ENCODE results near the gene COMP. TPM values are rescaled to one million over a fixed set of nuclear protein-coding genes. Genes with fewer than 3 reads are reported as not detected.

The COMP gene
- total and polyA plus RNA-seq, 2 experiments from 2014 or later, result 0.09 to 0.46 TPM

GRCh38 chr19:18785179-18786124, 5.7 kb downstream of the COMP start:
- Histone ChIP-seq H3K4me1 (ENCODE audit: low read depth) (no peaks in the 10 kb centered on the region), H3K27ac (no peak overlapping the region), H3K36me3 (no peaks in the 10 kb centered on the region), H3K27me3 (peaks cover 88% of the 10 kb centered on the region), H3K4me3 (no peak overlapping the region), H3K9me3 (ENCODE audit: low read depth) (no peaks in the 10 kb centered on the region)
- peak; percentile 64 to 86 for DNase-seq (ENCODE audit: low read depth in 1 of 2, low spot score in 1 of 2)
- no peak for TF ChIP-seq CTCF (IDR thresholded peaks at IDR 0.05; ENCODE audit: low read depth, low read length)

- Histone ChIP-seq H3K27ac (no peak overlapping the region), H3K36me3 (no peaks in the 10 kb centered on the region), H3K9me3 (ENCODE audit: low read depth) (no peaks in the 10 kb centered on the region), H3K4me3 (no peak overlapping the region), H3K27me3 (peaks cover 87% of the 10 kb centered on the region), H3K4me1 (ENCODE audit: low read depth) (no peaks in the 10 kb centered on the region)
- TF ChIP-seq CTCF (IDR thresholded peaks at IDR 0.05; ENCODE audit: low read depth, low read length), result no peak
- DNase-seq (ENCODE audit: low read depth in 1 of 2, low spot score in 1 of 2), result no peak
These were observed 6.4 kb downstream of the COMP start for GRCh38 chr19:18784786-18785120.

GRCh38 chr19:18783958-18784785, 6.9 kb downstream of the COMP start:
- H3K27me3 ChIP-seq, result peaks cover 86% of the 10 kb centered on the region
- no peaks in the 10 kb centered on the region for H3K4me1 ChIP-seq (ENCODE audit: low read depth)
- H3K27ac ChIP-seq, result no peak overlapping the region
- H3K9me3 ChIP-seq (ENCODE audit: low read depth), result no peaks in the 10 kb centered on the region
- no peak for DNase-seq (ENCODE audit: low read depth in 1 of 2, low spot score in 1 of 2)
- no peak for TF ChIP-seq CTCF (IDR thresholded peaks at IDR 0.05; ENCODE audit: low read depth, low read length)
- no peaks in the 10 kb centered on the region for H3K36me3 ChIP-seq
- no peak overlapping the region for H3K4me3 ChIP-seq

GRCh38 chr19:18782559-18783225, 8.4 kb downstream of the COMP start:
- no peaks in the 10 kb centered on the region for H3K4me1 ChIP-seq (ENCODE audit: low read depth)
- H3K27ac ChIP-seq, result no peak overlapping the region
- no peaks in the 10 kb centered on the region for H3K36me3 ChIP-seq
- TF ChIP-seq CTCF (IDR thresholded peaks at IDR 0.05; ENCODE audit: low read depth, low read length), result no peak
- peaks cover 86% of the 10 kb centered on the region for H3K27me3 ChIP-seq
- no peaks in the 10 kb centered on the region for H3K9me3 ChIP-seq (ENCODE audit: low read depth)
- H3K4me3 ChIP-seq, result no peak overlapping the region
- DNase-seq (ENCODE audit: low read depth in 1 of 2, low spot score in 1 of 2), result no peak

- Histone ChIP-seq H3K36me3 (no peaks in the 10 kb centered on the region), H3K4me3 (no peak overlapping the region), H3K27ac (no peak overlapping the region), H3K4me1 (ENCODE audit: low read depth) (no peaks in the 10 kb centered on the region), H3K9me3 (ENCODE audit: low read depth) (no peaks in the 10 kb centered on the region), H3K27me3 (peaks cover 86% of the 10 kb centered on the region)
- no peak for DNase-seq (ENCODE audit: low read depth in 1 of 2, low spot score in 1 of 2)
- TF ChIP-seq CTCF (IDR thresholded peaks at IDR 0.05; ENCODE audit: low read depth, low read length), result no peak
These were observed 9.1 kb downstream of the COMP start for GRCh38 chr19:18781885-18782527.
